ENCODE measurements around the gene CREB3L2. TPM values are rescaled to one million over a fixed set of nuclear protein-coding genes. Genes with fewer than 3 reads are reported as not detected.

Gene CREB3L2
- total RNA-seq, 1 experiment from 2014 or later: 60.6 TPM

- TF ChIP-seq AFF4 (CRISPR knock-in tag; IDR thresholded peaks at IDR 0.05; ENCODE audit: borderline replicate concordance) (no peak), TP53 (CRISPR knock-in tag; IDR thresholded peaks at IDR 0.05) (no peak), MYBL2 (CRISPR knock-in tag; IDR thresholded peaks at IDR 0.05) (no peak), RORB (CRISPR knock-in tag; IDR thresholded peaks at IDR 0.05) (no peak), JUN (CRISPR knock-in tag; IDR thresholded peaks at IDR 0.05) (no peak), ZNF671 (CRISPR knock-in tag; IDR thresholded peaks at IDR 0.05) (no peak), PRDM15 (CRISPR knock-in tag; IDR thresholded peaks at IDR 0.05) (no peak), NR2C2 (CRISPR knock-in tag; IDR thresholded peaks at IDR 0.05) (no peak), USF1 (CRISPR knock-in tag; IDR thresholded peaks at IDR 0.05) (no peak), MXD4 (CRISPR knock-in tag; IDR thresholded peaks at IDR 0.05; ENCODE audit: borderline replicate concordance) (no peak), CDX4 (CRISPR knock-in tag; IDR thresholded peaks at IDR 0.05; ENCODE audit: borderline replicate concordance) (no peak)
Observed at GRCh38 chr7:137956183-137956582, 45.7 kb downstream of the CREB3L2 start (continued).

- peaks cover 78% of the 10 kb centered on the region for H3K4me1 Mint-ChIP-seq
- peaks cover 15% of the 10 kb centered on the region for H3K36me3 Mint-ChIP-seq
- no peak for TF ChIP-seq RORB (CRISPR knock-in tag; IDR thresholded peaks at IDR 0.05)
- no peak for TF ChIP-seq TEAD4 (CRISPR knock-in tag; IDR thresholded peaks at IDR 0.05)
- TF ChIP-seq RELA (CRISPR knock-in tag; IDR thresholded peaks at IDR 0.05; ENCODE audit: borderline replicate concordance): no peak
- no peak for TF ChIP-seq E2F4 (CRISPR knock-in tag; IDR thresholded peaks at IDR 0.05; ENCODE audit: borderline replicate concordance, low read depth)
- no peak for TF ChIP-seq TEAD1 (CRISPR knock-in tag; IDR thresholded peaks at IDR 0.05)
- no peak for TF ChIP-seq TP53 (CRISPR knock-in tag; IDR thresholded peaks at IDR 0.05)
- TF ChIP-seq MXD4 (CRISPR knock-in tag; IDR thresholded peaks at IDR 0.05; ENCODE audit: borderline replicate concordance): no peak
- no peak for TF ChIP-seq HMGA2 (CRISPR knock-in tag; IDR thresholded peaks at IDR 0.05)
- no peak for TF ChIP-seq ZNF317 (CRISPR knock-in tag; IDR thresholded peaks at IDR 0.05; ENCODE audit: borderline replicate concordance, low read depth)
- TF ChIP-seq KAT7 (CRISPR knock-in tag; IDR thresholded peaks at IDR 0.05; ENCODE audit: borderline replicate concordance): no peak
- TF ChIP-seq GRHL2 (CRISPR knock-in tag; IDR thresholded peaks at IDR 0.05; ENCODE audit: insufficient replicate concordance, severe bottlenecking): no peak
- TF ChIP-seq EMX1 (CRISPR knock-in tag; IDR thresholded peaks at IDR 0.05): no peak
- TF ChIP-seq USF1 (CRISPR knock-in tag; IDR thresholded peaks at IDR 0.05): no peak
- TF ChIP-seq ZNF121 (CRISPR knock-in tag; IDR thresholded peaks at IDR 0.05): no peak
- TF ChIP-seq MYBL2 (CRISPR knock-in tag; IDR thresholded peaks at IDR 0.05): no peak
- TF ChIP-seq FOXP1 (CRISPR knock-in tag; IDR thresholded peaks at IDR 0.05; ENCODE audit: borderline replicate concordance): no peak
- no peak for TF ChIP-seq ESRRA (CRISPR knock-in tag; IDR thresholded peaks at IDR 0.05; ENCODE audit: borderline replicate concordance)
- no peak for TF ChIP-seq ATF3 (CRISPR knock-in tag; conservative IDR thresholded peaks at IDR 0.05)
- ChIA-PET CTCF (interaction anchor here (1.1 kb wide), 1 partner anchor 13 kb away, joined by 3 read pairs; no protein-coding TSS in a partner anchor), POLR2A (no interaction called here)
- H3K27me3 Mint-ChIP-seq (ENCODE audit: low read depth): no peaks in the 10 kb centered on the region
- H3K4me3 Mint-ChIP-seq: no peak overlapping the region
- DNase-seq (ENCODE audit: low spot score) (no peak), ATAC-seq (no peak)
- H3K27ac Mint-ChIP-seq: peak overlapping the region; percentile 93
- H3K9me3 Mint-ChIP-seq: no peaks in the 10 kb centered on the region
Observed at GRCh38 chr7:137954614-137955013, 47.3 kb downstream of the CREB3L2 start.
